ACC112 (cell line): ENCODE results near the gene RAB12.

Source experiments
- H2AFZ ChIP-seq: fragments of 200-600 bp; sonication (generic); one replicate; pipeline ENCODE4 v1.6.0; 2017; ENCODE audit warnings: antibody characterized with exemption, low read length; ENCODE audit not compliant: unreplicated experiment
- H3K27ac ChIP-seq: fragments of 200-600 bp; sonication (generic); 2 replicates; pipeline ENCODE4 v1.5.1; 2014; ENCODE audit warnings: low read depth, mild to moderate bottlenecking, antibody characterized with exemption, low read length, moderate library complexity
- H3K27me3 ChIP-seq: fragments of 200-600 bp; sonication (generic); 2 replicates; pipeline ENCODE4 v1.6.1; 2014; ENCODE audit warnings: mild to moderate bottlenecking, antibody characterized with exemption, low read length, moderate library complexity, mixed read lengths; ENCODE audit not compliant: insufficient read depth
- H3K36me3 ChIP-seq: fragments of 200-600 bp; sonication (generic); 2 replicates; pipeline ENCODE4 v1.6.1; 2016; ENCODE audit warnings: mild to moderate bottlenecking, antibody characterized with exemption, low read length, moderate library complexity, mixed read lengths; ENCODE audit not compliant: insufficient read depth
- H3K4me1 ChIP-seq: fragments of 200-600 bp; sonication (generic); one replicate; pipeline ENCODE4 v1.6.1; 2016; ENCODE audit warnings: low read length, mixed read lengths; ENCODE audit not compliant: insufficient read depth, unreplicated experiment, control insufficient read depth
- H3K4me3 ChIP-seq: fragments of 200-600 bp; sonication (generic); 2 replicates; pipeline ENCODE4 v1.5.1; 2014; ENCODE audit warnings: mild to moderate bottlenecking, low read depth, low read length
- H3K79me2 ChIP-seq: fragments of 200-600 bp; sonication (generic); one replicate; pipeline ENCODE4 v1.6.0; 2016; ENCODE audit warnings: low read length; ENCODE audit not compliant: control insufficient read depth, unreplicated experiment, insufficient read depth

Gene RAB12

GRCh38 chr18:8685914-8686216, 76.6 kb downstream of the RAB12 start:
- Histone ChIP-seq H3K36me3 (no peaks in the 10 kb centered on the region), H3K4me3 (no peak overlapping the region), H2AFZ (no peak overlapping the region), H3K27ac (0 out of 2 replicates have a peak overlapping the region, but pooled peaks have one; percentile 2), H3K27me3 (no peaks in the 10 kb centered on the region), H3K4me1 (peaks cover 10% of the 10 kb centered on the region), H3K79me2 (no peaks in the 10 kb centered on the region)

- Histone ChIP-seq H3K27ac (no peak overlapping the region), H3K4me3 (no peak overlapping the region), H3K79me2 (no peaks in the 10 kb centered on the region), H2AFZ (no peak overlapping the region), H3K36me3 (no peaks in the 10 kb centered on the region), H3K27me3 (no peaks in the 10 kb centered on the region), H3K4me1 (peaks cover 5% of the 10 kb centered on the region)
These were observed 77.4 kb downstream of the RAB12 start for GRCh38 chr18:8686611-8687010.

- peaks cover 5% of the 10 kb centered on the region for H3K4me1 ChIP-seq
- no peak overlapping the region for H2AFZ ChIP-seq
- no peak overlapping the region for H3K27ac ChIP-seq
- H3K36me3 ChIP-seq = no peaks in the 10 kb centered on the region
- no peaks in the 10 kb centered on the region for H3K27me3 ChIP-seq
- no peak overlapping the region for H3K4me3 ChIP-seq
- H3K79me2 ChIP-seq = no peaks in the 10 kb centered on the region
These were observed 79.1 kb downstream of the RAB12 start for GRCh38 chr18:8688216-8688800.

- Histone ChIP-seq H3K79me2 (no peaks in the 10 kb centered on the region), H3K27ac (no peak overlapping the region)
These were observed 79.6 kb downstream of the RAB12 start for GRCh38 chr18:8688816-8689215.

More at GRCh38 chr18:8688816-8689215, 79.6 kb downstream of the RAB12 start:
- Histone ChIP-seq H3K4me3 (no peak overlapping the region), H3K27me3 (no peaks in the 10 kb centered on the region), H3K36me3 (no peaks in the 10 kb centered on the region), H2AFZ (no peak overlapping the region), H3K4me1 (peaks cover 5% of the 10 kb centered on the region)
